Measurements from ENCODE around the gene ADTRP.
"Not testable (repeated sequence)": the region's sequence is repeated elsewhere in the genome, so short reads cannot be mapped to it uniquely, and the experiment has no call there.

Gene ADTRP

DNA sequence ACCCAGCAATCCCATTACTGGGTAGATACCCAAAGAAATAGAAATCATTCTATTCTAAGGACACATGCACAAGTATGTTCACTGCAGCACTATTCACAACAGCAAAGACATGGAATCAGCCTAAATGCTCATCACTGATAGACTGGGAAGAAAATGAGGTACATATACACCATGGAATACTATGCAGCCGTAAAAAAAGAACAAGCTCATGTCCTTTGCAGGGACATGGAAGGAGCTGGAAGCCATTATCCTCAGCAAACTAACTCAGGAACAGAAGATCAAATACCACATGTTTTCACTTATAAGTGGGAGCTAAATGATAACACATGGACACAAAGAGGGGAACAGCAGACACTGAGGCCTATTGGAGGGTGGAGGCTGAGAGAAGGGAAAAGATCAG is 89.2 kb downstream of the ADTRP start:
- not testable (repeated sequence) for H3K27me3 ChIP-seq (ENCODE audit: control insufficient read depth in 1 of 2, insufficient read depth in 2 of 2, low read length in 2 of 2); H3K9ac ChIP-seq (ENCODE audit: low read length in 2 of 2); H3K27ac ChIP-seq (ENCODE audit: low read length); H3K9me3 ChIP-seq (ENCODE audit: control insufficient read depth in 2 of 2, low read length in 2 of 2); H3K4me1 ChIP-seq (ENCODE audit: control insufficient read depth, insufficient read depth, low read length); H3K36me3 ChIP-seq (ENCODE audit: control insufficient read depth in 2 of 2, insufficient read depth in 2 of 2, low read length in 2 of 2); H3K4me3 ChIP-seq (ENCODE audit: low read length in 2 of 2)

- no peak overlapping the region for H3K4me3 ChIP-seq (ENCODE audit: low read length in 2 of 2)
- H3K9me3 ChIP-seq (ENCODE audit: control insufficient read depth in 2 of 2, low read length in 2 of 2): no peaks in the 10 kb centered on the region
- no peaks in the 10 kb centered on the region for H3K4me1 ChIP-seq (ENCODE audit: control insufficient read depth, insufficient read depth, low read length)
- no peaks in the 10 kb centered on the region for H3K27me3 ChIP-seq (ENCODE audit: control insufficient read depth in 1 of 2, insufficient read depth in 2 of 2, low read length in 2 of 2)
- no peaks in the 10 kb centered on the region for H3K36me3 ChIP-seq (ENCODE audit: control insufficient read depth in 2 of 2, insufficient read depth in 2 of 2, low read length in 2 of 2)
- no peak overlapping the region for H3K9ac ChIP-seq (ENCODE audit: low read length in 2 of 2)
- H3K27ac ChIP-seq (ENCODE audit: low read length): no peak overlapping the region
Measured at GRCh38 chr6:11688425-11688709, 90.2 kb downstream of the ADTRP start.

DNA sequence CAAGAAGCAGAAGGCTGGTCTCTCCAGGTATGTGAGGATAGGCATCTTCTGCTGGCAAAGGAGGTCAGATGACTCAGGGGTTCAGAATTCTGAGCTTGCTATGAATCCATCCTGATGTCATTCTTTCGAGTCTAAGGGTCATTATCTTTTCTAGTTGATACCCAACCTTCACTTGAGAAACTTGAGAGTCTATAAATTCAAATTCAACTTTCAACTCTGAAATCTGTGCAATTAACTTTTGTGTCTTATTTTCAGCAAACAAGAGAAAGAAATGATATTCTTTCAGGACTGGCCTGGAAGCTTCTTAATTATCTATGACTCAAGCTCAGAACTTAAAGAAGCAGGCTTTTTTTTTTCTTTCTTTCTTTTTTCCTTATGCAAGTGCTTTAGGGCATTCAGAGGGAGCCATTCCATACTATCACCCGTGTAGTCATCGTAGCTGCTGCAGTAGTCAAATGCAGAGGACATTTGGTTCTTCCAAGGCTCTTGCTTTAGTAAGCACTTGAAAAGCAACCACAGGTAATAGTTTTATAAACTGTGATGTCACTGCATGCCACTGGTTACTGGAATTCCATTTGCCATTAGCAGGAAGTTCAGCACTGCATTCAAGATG is 93.0 kb downstream of the ADTRP start:
- H3K4me1 ChIP-seq (ENCODE audit: control insufficient read depth, insufficient read depth, low read length): no peaks in the 10 kb centered on the region
- H3K27ac ChIP-seq (ENCODE audit: low read length): no peak overlapping the region
- H3K27me3 ChIP-seq (ENCODE audit: control insufficient read depth in 1 of 2, insufficient read depth in 2 of 2, low read length in 2 of 2): no peaks in the 10 kb centered on the region
- no peak overlapping the region for H3K4me3 ChIP-seq (ENCODE audit: low read length in 2 of 2)
- H3K36me3 ChIP-seq (ENCODE audit: control insufficient read depth in 2 of 2, insufficient read depth in 2 of 2, low read length in 2 of 2): no peaks in the 10 kb centered on the region
- no peaks in the 10 kb centered on the region for H3K9me3 ChIP-seq (ENCODE audit: control insufficient read depth in 2 of 2, low read length in 2 of 2)
- no peak overlapping the region for H3K9ac ChIP-seq (ENCODE audit: low read length in 2 of 2)

DNA sequence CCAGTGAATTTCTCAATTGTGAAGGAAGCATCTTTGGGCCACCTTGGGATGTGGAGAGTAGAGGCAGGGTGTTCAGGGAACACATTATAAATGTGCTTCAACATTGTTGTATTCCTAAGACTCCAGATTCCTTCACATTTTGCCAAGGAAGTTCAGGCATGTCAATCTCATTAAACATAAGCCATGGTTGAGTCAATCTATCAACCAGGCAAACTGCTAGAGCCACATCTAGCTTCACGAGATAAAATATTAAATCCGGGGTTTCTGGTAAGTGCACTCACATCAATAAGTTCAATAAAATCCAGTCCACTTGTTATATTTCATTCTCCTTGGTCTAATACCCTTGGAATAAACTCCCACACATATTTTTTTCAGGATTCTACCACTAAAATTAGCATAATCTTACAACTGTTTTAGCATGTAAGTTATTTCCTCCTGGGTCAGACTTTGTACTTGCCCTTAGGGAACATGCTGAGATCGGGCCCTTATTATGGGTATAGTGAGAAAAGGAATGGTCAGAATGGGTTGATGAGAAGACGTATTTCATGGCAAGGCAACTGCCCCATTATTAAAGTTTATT is 93.6 kb downstream of the ADTRP start:
- H3K9ac ChIP-seq (ENCODE audit: low read length in 2 of 2): no peak overlapping the region
- H3K36me3 ChIP-seq (ENCODE audit: control insufficient read depth in 2 of 2, insufficient read depth in 2 of 2, low read length in 2 of 2): no peaks in the 10 kb centered on the region
- H3K4me3 ChIP-seq (ENCODE audit: low read length in 2 of 2): no peak overlapping the region
- no peaks in the 10 kb centered on the region for H3K9me3 ChIP-seq (ENCODE audit: control insufficient read depth in 2 of 2, low read length in 2 of 2)
- no peaks in the 10 kb centered on the region for H3K4me1 ChIP-seq (ENCODE audit: control insufficient read depth, insufficient read depth, low read length)
- H3K27ac ChIP-seq (ENCODE audit: low read length): no peak overlapping the region
- H3K27me3 ChIP-seq (ENCODE audit: control insufficient read depth in 1 of 2, insufficient read depth in 2 of 2, low read length in 2 of 2): no peaks in the 10 kb centered on the region

DNA sequence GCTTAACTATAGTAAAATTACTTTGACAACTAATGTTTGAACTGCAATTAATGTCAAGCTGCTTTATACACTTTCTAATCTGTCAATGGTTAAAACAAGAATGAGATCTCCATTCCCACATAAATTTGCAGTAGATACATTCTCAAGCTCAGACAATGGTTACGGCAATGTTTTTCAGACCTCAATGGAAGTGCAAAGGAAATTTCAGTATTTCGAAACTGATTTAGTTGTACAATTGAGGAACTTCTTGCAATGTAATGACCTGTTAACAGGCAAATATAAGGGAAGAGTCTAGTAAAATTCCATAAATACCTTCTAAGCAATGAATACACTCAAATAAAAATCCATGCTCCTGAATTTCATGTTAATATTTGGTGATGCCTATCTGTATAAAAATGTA is 94.7 kb downstream of the ADTRP start:
- H3K9me3 ChIP-seq (ENCODE audit: control insufficient read depth in 2 of 2, low read length in 2 of 2): no peaks in the 10 kb centered on the region
- no peak overlapping the region for H3K9ac ChIP-seq (ENCODE audit: low read length in 2 of 2)
- no peak overlapping the region for H3K27ac ChIP-seq (ENCODE audit: low read length)
- no peaks in the 10 kb centered on the region for H3K27me3 ChIP-seq (ENCODE audit: control insufficient read depth in 1 of 2, insufficient read depth in 2 of 2, low read length in 2 of 2)
- no peaks in the 10 kb centered on the region for H3K4me1 ChIP-seq (ENCODE audit: control insufficient read depth, insufficient read depth, low read length)
- no peaks in the 10 kb centered on the region for H3K36me3 ChIP-seq (ENCODE audit: control insufficient read depth in 2 of 2, insufficient read depth in 2 of 2, low read length in 2 of 2)
- H3K4me3 ChIP-seq (ENCODE audit: low read length in 2 of 2): no peak overlapping the region

DNA sequence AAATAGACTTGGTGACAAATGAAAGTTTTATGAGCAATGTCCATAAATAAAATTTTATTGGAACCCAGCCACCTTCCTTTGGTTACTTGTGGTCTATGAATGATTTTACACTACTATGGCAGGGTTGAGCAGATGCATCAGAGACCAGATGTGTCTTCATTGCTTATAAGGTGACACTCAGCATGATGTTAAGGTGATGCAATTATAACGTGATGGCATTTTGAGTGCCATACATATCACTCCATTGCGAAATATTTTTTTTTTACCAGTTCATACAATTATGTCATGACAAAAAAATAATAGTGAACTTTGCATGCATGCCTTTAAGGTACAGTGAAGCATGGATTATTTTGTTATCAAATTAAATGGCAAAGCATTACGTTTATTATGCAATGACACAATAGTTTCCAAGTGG is 96.0 kb downstream of the ADTRP start:
- Histone ChIP-seq H3K9ac (ENCODE audit: low read length in 2 of 2) (no peak overlapping the region), H3K9me3 (ENCODE audit: control insufficient read depth in 2 of 2, low read length in 2 of 2) (no peaks in the 10 kb centered on the region), H3K27ac (ENCODE audit: low read length) (no peak overlapping the region), H3K36me3 (ENCODE audit: control insufficient read depth in 2 of 2, insufficient read depth in 2 of 2, low read length in 2 of 2) (no peaks in the 10 kb centered on the region), H3K4me3 (ENCODE audit: low read length in 2 of 2) (no peak overlapping the region), H3K4me1 (ENCODE audit: control insufficient read depth, insufficient read depth, low read length) (no peaks in the 10 kb centered on the region), H3K27me3 (ENCODE audit: control insufficient read depth in 1 of 2, insufficient read depth in 2 of 2, low read length in 2 of 2) (no peaks in the 10 kb centered on the region)

DNA sequence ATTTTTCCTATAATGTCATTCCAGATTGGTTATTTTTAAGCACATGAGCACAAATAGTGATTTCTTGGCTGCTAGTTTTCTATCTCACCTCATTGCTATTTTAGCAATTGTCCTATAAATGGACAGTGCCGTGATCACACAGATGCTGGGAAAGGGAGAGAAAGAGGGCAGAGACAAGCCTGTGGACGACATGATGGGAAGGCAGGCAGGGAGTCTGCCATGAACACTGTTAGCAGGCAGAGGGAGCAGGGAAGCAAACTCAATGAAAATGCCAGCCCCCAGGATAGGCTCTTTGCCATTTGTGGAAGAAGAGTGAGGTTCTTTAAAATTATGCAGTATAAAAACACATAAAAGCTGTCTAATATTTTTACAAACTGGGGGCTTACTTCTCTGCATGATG is 96.8 kb downstream of the ADTRP start:
- H3K4me3 ChIP-seq (ENCODE audit: low read length in 2 of 2): no peak overlapping the region
- no peaks in the 10 kb centered on the region for H3K9me3 ChIP-seq (ENCODE audit: control insufficient read depth in 2 of 2, low read length in 2 of 2)
- no peaks in the 10 kb centered on the region for H3K4me1 ChIP-seq (ENCODE audit: control insufficient read depth, insufficient read depth, low read length)

DNA sequence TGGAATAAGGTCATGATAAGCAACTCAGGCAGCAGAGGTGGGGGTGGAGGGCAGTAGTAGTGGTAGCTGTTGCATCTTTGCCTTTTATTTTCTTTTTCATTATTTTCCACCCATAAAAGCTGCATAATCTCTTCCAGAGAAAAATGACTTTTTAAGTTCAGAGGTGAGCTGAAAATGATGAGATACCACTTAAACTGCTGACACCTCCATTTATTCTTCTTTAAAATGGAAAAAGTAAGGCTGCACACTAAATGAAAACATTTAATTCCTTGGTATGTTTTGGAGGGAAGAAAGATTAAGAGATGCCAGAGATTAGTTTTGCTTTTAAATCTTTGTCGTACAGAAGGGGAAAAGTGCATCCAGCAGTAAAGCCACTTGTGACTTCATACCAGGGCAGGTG is 97.2 kb downstream of the ADTRP start:
- Histone ChIP-seq H3K36me3 (ENCODE audit: control insufficient read depth in 2 of 2, insufficient read depth in 2 of 2, low read length in 2 of 2) (no peaks in the 10 kb centered on the region), H3K4me3 (ENCODE audit: low read length in 2 of 2) (no peak overlapping the region), H3K27ac (ENCODE audit: low read length) (no peak overlapping the region), H3K4me1 (ENCODE audit: control insufficient read depth, insufficient read depth, low read length) (no peaks in the 10 kb centered on the region), H3K27me3 (ENCODE audit: control insufficient read depth in 1 of 2, insufficient read depth in 2 of 2, low read length in 2 of 2) (no peaks in the 10 kb centered on the region), H3K9ac (ENCODE audit: low read length in 2 of 2) (no peak overlapping the region), H3K9me3 (ENCODE audit: control insufficient read depth in 2 of 2, low read length in 2 of 2) (no peaks in the 10 kb centered on the region)

More for the DNA sequence above, 96.8 kb downstream of the ADTRP start:
- Histone ChIP-seq H3K27me3 (ENCODE audit: control insufficient read depth in 1 of 2, insufficient read depth in 2 of 2, low read length in 2 of 2) (no peaks in the 10 kb centered on the region), H3K9ac (ENCODE audit: low read length in 2 of 2) (no peak overlapping the region), H3K27ac (ENCODE audit: low read length) (no peak overlapping the region), H3K36me3 (ENCODE audit: control insufficient read depth in 2 of 2, insufficient read depth in 2 of 2, low read length in 2 of 2) (no peaks in the 10 kb centered on the region)

DNA sequence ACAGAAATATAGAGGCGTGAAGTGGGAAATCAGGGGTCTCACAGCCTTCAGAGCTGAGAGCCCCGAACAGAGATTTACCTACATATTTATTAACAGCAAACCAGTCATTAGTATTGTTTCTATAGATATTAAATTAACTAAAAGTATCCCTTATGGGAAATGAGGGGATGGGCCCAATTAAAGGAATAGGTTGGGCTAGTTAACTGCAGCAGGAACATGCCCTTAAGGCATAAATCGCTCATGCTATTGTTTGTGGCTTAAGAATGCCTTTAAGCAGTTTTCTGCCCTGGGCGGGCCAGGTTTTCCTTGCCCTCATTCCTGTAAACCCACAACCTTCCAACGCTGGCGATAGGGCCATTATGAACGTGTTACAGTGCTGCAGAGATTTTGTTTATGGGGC is 98.1 kb downstream of the ADTRP start:
- not testable (repeated sequence) for H3K4me1 ChIP-seq (ENCODE audit: control insufficient read depth, insufficient read depth, low read length); H3K9me3 ChIP-seq (ENCODE audit: control insufficient read depth in 2 of 2, low read length in 2 of 2); H3K27me3 ChIP-seq (ENCODE audit: control insufficient read depth in 1 of 2, insufficient read depth in 2 of 2, low read length in 2 of 2); H3K27ac ChIP-seq (ENCODE audit: low read length); H3K4me3 ChIP-seq (ENCODE audit: low read length in 2 of 2); H3K36me3 ChIP-seq (ENCODE audit: control insufficient read depth in 2 of 2, insufficient read depth in 2 of 2, low read length in 2 of 2); H3K9ac ChIP-seq (ENCODE audit: low read length in 2 of 2)

GRCh38 chr6:11679099-11679498 is 99.5 kb downstream of the ADTRP start:
- Histone ChIP-seq H3K27ac (ENCODE audit: low read length) (no peak overlapping the region), H3K4me1 (ENCODE audit: control insufficient read depth, insufficient read depth, low read length) (no peaks in the 10 kb centered on the region), H3K9ac (ENCODE audit: low read length in 2 of 2) (no peak overlapping the region)

GRCh38 chr6:11675601-11676000 is 103.0 kb downstream of the ADTRP start:
- no peak overlapping the region for H3K27ac ChIP-seq (ENCODE audit: low read length)
- H3K9ac ChIP-seq (ENCODE audit: low read length in 2 of 2): no peak overlapping the region
- H3K4me1 ChIP-seq (ENCODE audit: control insufficient read depth, insufficient read depth, low read length): no peaks in the 10 kb centered on the region
- no peaks in the 10 kb centered on the region for H3K27me3 ChIP-seq (ENCODE audit: control insufficient read depth in 1 of 2, insufficient read depth in 2 of 2, low read length in 2 of 2)
- no peaks in the 10 kb centered on the region for H3K9me3 ChIP-seq (ENCODE audit: control insufficient read depth in 2 of 2, low read length in 2 of 2)
- no peak overlapping the region for H3K4me3 ChIP-seq (ENCODE audit: low read length in 2 of 2)
- no peaks in the 10 kb centered on the region for H3K36me3 ChIP-seq (ENCODE audit: control insufficient read depth in 2 of 2, insufficient read depth in 2 of 2, low read length in 2 of 2)

More at GRCh38 chr6:11679099-11679498, 99.5 kb downstream of the ADTRP start:
- Histone ChIP-seq H3K27me3 (ENCODE audit: control insufficient read depth in 1 of 2, insufficient read depth in 2 of 2, low read length in 2 of 2) (no peaks in the 10 kb centered on the region), H3K36me3 (ENCODE audit: control insufficient read depth in 2 of 2, insufficient read depth in 2 of 2, low read length in 2 of 2) (no peaks in the 10 kb centered on the region), H3K9me3 (ENCODE audit: control insufficient read depth in 2 of 2, low read length in 2 of 2) (no peaks in the 10 kb centered on the region), H3K4me3 (ENCODE audit: low read length in 2 of 2) (no peak overlapping the region)
